MG63 (cell line): ENCODE data around the gene MCCC2. TPM values are rescaled to one million over a fixed set of nuclear protein-coding genes. Genes with fewer than 3 reads are reported as not detected.
"Not testable (repeated sequence)": the region's sequence is repeated elsewhere in the genome, so short reads cannot be mapped to it uniquely, and the experiment has no call there.

Experiments used
- DNase-seq: peaks from one replicate; pipeline ENCODE4 v3.0.0-alpha.2; 2020
- H3K27me3 ChIP-seq: fragments of 250-450 bp; sonication (Bioruptor Pico); 2 replicates; pipeline ENCODE4 v1.5.1; 2020; ENCODE audit warnings: mild to moderate bottlenecking, moderate library complexity
- H3K36me3 ChIP-seq: fragments of 250-450 bp; sonication (Bioruptor Pico); 2 replicates; pipeline ENCODE4 v1.5.1; 2020; ENCODE audit warnings: mild to moderate bottlenecking, moderate library complexity
- H3K4me3 ChIP-seq: fragments of 250-450 bp; sonication (Bioruptor Pico); 2 replicates; pipeline ENCODE4 v1.5.1; 2020; ENCODE audit warnings: mild to moderate bottlenecking, moderate library complexity
- H3K9me3 ChIP-seq: fragments of 250-450 bp; sonication (Bioruptor Pico); 2 replicates; pipeline ENCODE4 v1.5.1; 2020; ENCODE audit warnings: mild to moderate bottlenecking, moderate library complexity
- total RNA-seq: library from RNA; depleted of rRNA; stranded (reverse); fragments of >200 nt; shearing (Covaris generic); gene quantifications from 2 replicates; pipeline ENCODE4 v1.2.3, GENCODE V29; 2014; ENCODE audit warnings: low replicate concordance

Gene MCCC2
- total RNA-seq, 1 experiment from 2014 or later: 31.9 TPM

DNA sequence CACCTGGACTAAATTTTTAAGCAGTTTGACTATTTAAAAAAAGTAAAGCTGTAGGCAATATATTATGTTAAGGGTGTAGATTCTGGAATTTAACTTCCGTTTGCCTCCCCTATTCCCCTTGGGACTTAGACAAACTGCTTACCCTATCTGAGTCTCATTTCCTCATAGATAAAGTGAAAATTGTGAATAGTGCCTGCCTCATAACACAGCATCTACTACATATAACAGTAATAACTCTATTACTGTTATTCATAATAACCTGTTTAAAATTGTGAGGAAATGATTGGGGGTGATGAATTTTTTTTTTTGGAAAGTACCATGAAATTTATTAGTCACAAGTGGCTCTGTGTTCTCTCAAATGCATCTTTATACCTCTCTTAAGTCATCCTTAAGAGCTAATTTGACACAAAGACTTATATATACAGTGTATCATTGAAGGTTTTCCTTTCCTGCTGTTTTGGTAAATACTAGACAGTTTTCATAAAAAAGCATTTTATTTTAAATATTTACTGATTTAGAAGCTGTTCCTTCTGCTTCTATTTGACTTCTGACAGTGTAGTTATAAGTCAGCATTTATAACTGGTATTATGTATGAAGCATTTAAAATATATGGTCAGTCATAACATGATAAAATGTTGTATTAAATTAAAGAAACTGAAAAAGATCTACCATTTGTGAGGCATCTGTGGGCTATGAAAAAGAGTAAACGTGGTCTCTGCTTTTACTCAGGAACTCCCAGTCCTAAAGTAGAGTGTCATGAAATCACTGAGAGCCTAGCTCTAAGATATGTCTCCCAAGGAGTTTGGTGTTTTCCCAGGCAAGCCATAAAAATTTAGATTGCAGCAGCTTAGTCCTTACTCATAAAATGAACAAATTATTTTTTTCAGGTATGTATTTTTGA lies 46.4 kb downstream of the MCCC2 start:
- Histone ChIP-seq H3K4me3 (no peak overlapping the region), H3K27me3 (no peaks in the 10 kb centered on the region), H3K9me3 (no peaks in the 10 kb centered on the region), H3K36me3 (peaks cover 22% of the 10 kb centered on the region)
- DNase-seq: no peak

- Histone ChIP-seq H3K27me3 (no peaks in the 10 kb centered on the region), H3K36me3 (peaks cover 34% of the 10 kb centered on the region), H3K9me3 (no peaks in the 10 kb centered on the region), H3K4me3 (no peak overlapping the region)
- DNase-seq: no peak
These were observed 50.0 kb downstream of the MCCC2 start for GRCh38 chr5:71637133-71637532.

DNA sequence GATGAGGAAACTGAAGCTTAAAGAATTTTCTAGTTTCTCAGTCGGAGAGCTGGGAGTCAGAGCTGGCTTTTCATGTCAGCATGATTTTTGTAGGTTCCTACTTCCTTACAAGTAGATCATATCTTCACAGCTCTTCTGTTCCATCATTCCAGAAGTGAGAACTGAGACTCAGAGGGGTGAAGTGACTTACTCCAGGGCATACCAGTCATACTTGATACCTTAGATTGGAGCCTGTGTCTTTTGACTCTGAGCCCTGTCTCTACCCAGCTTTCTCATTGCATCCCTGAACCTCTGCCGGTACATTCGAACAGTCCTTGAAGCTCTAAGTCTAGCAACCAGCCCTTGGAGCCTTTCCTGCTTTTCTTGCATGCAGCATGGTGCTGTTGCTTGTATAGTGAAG lies 53.3 kb downstream of the MCCC2 start:
- H3K36me3 ChIP-seq: peaks cover 28% of the 10 kb centered on the region
- no peaks in the 10 kb centered on the region for H3K27me3 ChIP-seq
- DNase-seq: no peak
- no peaks in the 10 kb centered on the region for H3K9me3 ChIP-seq
- no peak overlapping the region for H3K4me3 ChIP-seq

GRCh38 chr5:71645030-71645429 lies 57.9 kb downstream of the MCCC2 start:
- no peaks in the 10 kb centered on the region for H3K9me3 ChIP-seq
- no peaks in the 10 kb centered on the region for H3K27me3 ChIP-seq
- H3K36me3 ChIP-seq: peaks cover 9% of the 10 kb centered on the region
- DNase-seq: no peak
- no peak overlapping the region for H3K4me3 ChIP-seq

GRCh38 chr5:71650940-71651339 lies 63.8 kb downstream of the MCCC2 start:
- peaks cover 10% of the 10 kb centered on the region for H3K36me3 ChIP-seq
- not testable (repeated sequence) for H3K4me3 ChIP-seq, H3K27me3 ChIP-seq, DNase-seq, H3K9me3 ChIP-seq

- no peaks in the 10 kb centered on the region for H3K27me3 ChIP-seq
- no peaks in the 10 kb centered on the region for H3K9me3 ChIP-seq
- no peak overlapping the region for H3K4me3 ChIP-seq
- no peak for DNase-seq
- H3K36me3 ChIP-seq: peaks cover 10% of the 10 kb centered on the region
These were observed 64.4 kb downstream of the MCCC2 start for GRCh38 chr5:71651579-71651978.

DNA sequence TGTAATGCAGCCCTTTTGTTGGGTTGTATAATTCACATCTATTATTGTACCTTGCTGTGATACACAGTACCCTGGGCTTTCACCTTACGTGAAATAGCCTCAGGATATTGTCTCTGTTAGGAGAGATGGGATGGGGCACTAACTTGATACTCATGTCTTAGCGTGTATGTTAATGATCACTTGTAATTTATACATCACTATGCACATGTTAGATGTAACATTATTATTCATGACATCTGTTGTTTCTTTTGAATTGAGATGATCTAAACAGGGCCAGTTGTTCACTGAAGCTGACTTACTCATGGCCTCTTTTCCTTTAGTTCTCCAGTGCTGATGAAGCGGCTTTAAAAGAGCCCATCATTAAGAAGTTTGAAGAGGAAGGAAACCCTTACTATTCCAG lies 65.2 kb downstream of the MCCC2 start:
- Histone ChIP-seq H3K9me3 (no peaks in the 10 kb centered on the region), H3K36me3 (peaks cover 13% of the 10 kb centered on the region), H3K27me3 (no peaks in the 10 kb centered on the region), H3K4me3 (no peak overlapping the region)
- DNase-seq: no peak

- peaks cover 13% of the 10 kb centered on the region for H3K36me3 ChIP-seq
- no peaks in the 10 kb centered on the region for H3K27me3 ChIP-seq
These were observed 65.8 kb downstream of the MCCC2 start for GRCh38 chr5:71652803-71653543.

GRCh38 chr5:71658916-71659662 lies 71.9 kb downstream of the MCCC2 start:
- Histone ChIP-seq H3K4me3 (no peak overlapping the region), H3K9me3 (no peaks in the 10 kb centered on the region), H3K36me3 (peaks cover 3% of the 10 kb centered on the region; the same call in 1 of the 2 replicates), H3K27me3 (no peaks in the 10 kb centered on the region)
- no peak for DNase-seq

More at GRCh38 chr5:71652803-71653543, 65.8 kb downstream of the MCCC2 start:
- H3K4me3 ChIP-seq: no peak overlapping the region
- peak; percentile 57 for DNase-seq
- no peaks in the 10 kb centered on the region for H3K9me3 ChIP-seq

DNA sequence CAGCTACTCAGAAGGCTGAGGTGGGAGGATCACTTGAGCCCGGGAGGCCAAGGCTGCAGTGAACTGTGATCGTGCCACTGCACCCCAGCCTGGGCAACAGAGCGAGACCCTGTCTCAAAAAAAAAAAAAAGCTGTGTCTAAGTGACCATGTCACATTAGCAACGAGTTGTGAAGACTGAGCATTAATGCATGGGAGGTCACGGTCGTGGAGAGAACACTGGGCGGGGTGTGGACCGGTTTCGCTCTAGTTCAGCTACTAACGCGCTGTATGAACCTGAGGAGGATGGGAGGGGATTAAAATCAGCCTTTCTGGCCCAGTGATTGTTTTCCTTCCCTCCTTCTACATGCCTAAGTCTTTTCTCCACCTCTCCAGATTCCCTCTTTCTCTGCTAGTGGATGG lies 75.2 kb downstream of the MCCC2 start:
- H3K9me3 ChIP-seq: no peaks in the 10 kb centered on the region
- DNase-seq: no peak
- H3K36me3 ChIP-seq: no peaks in the 10 kb centered on the region
- H3K27me3 ChIP-seq: no peaks in the 10 kb centered on the region
- H3K4me3 ChIP-seq: no peak overlapping the region

GRCh38 chr5:71663191-71663969 lies 76.2 kb downstream of the MCCC2 start:
- no peak overlapping the region for H3K4me3 ChIP-seq
- DNase-seq: no peak
- H3K9me3 ChIP-seq: no peaks in the 10 kb centered on the region
- no peaks in the 10 kb centered on the region for H3K36me3 ChIP-seq
- H3K27me3 ChIP-seq: no peaks in the 10 kb centered on the region

- DNase-seq, H3K9me3 ChIP-seq, H3K4me3 ChIP-seq, H3K36me3 ChIP-seq, H3K27me3 ChIP-seq: not testable (repeated sequence)
These were observed 77.5 kb downstream of the MCCC2 start for GRCh38 chr5:71664615-71665014.

GRCh38 chr5:71666321-71666720 lies 79.2 kb downstream of the MCCC2 start:
- Histone ChIP-seq H3K36me3 (no peaks in the 10 kb centered on the region), H3K27me3 (peaks cover 9% of the 10 kb centered on the region; the same call in 1 of the 2 replicates), H3K9me3 (no peaks in the 10 kb centered on the region), H3K4me3 (no peak overlapping the region)
- no peak for DNase-seq

- DNase-seq: no peak
- H3K9me3 ChIP-seq: no peaks in the 10 kb centered on the region
- peaks cover 38% of the 10 kb centered on the region for H3K27me3 ChIP-seq
- H3K4me3 ChIP-seq: no peak overlapping the region
- H3K36me3 ChIP-seq: no peaks in the 10 kb centered on the region
These were observed 90.8 kb downstream of the MCCC2 start for GRCh38 chr5:71677977-71678376.

GRCh38 chr5:71679714-71680113 lies 92.6 kb downstream of the MCCC2 start:
- Histone ChIP-seq H3K4me3 (no peak overlapping the region), H3K36me3 (no peaks in the 10 kb centered on the region), H3K9me3 (no peaks in the 10 kb centered on the region), H3K27me3 (peaks cover 33% of the 10 kb centered on the region)
- DNase-seq: no peak

DNA sequence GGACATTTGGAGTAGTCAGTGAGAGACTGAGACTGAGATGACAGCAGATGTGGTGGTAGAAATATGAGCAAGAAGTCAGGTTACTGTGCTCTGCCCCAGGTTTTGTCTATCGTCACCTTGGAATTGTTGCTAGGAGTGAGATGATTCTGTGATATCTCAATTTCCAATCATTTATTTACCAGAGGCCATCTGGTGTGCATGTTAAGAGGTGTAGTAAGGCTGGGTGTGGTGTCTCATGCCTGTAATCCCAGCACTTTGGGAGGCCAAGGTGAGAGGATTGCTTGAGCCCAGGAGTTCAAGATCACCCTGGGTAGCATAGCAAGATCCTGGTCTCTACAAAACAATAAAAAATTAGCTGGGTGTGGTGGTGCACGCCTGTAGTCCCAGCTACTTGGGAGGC lies 93.4 kb downstream of the MCCC2 start:
- no peak for DNase-seq
- Histone ChIP-seq H3K9me3 (peaks cover 3% of the 10 kb centered on the region; the same call in 1 of the 2 replicates), H3K4me3 (no peak overlapping the region), H3K27me3 (peaks cover 33% of the 10 kb centered on the region), H3K36me3 (no peaks in the 10 kb centered on the region)
